Stimulated activated CD4-positive, alpha-beta T cell treated with anti-CD3 and anti-CD28 coated beads, Interleukin-4, amount 100 ng/mL, for 4 hours (primary cell): ENCODE results near the gene KCNJ1.

ENCODE experiments used
- DNase-seq, 2 experiments: peaks; one replicate each; pipeline ENCODE4 v3.0.0-alpha.2; 2020

KCNJ1 gene

DNA sequence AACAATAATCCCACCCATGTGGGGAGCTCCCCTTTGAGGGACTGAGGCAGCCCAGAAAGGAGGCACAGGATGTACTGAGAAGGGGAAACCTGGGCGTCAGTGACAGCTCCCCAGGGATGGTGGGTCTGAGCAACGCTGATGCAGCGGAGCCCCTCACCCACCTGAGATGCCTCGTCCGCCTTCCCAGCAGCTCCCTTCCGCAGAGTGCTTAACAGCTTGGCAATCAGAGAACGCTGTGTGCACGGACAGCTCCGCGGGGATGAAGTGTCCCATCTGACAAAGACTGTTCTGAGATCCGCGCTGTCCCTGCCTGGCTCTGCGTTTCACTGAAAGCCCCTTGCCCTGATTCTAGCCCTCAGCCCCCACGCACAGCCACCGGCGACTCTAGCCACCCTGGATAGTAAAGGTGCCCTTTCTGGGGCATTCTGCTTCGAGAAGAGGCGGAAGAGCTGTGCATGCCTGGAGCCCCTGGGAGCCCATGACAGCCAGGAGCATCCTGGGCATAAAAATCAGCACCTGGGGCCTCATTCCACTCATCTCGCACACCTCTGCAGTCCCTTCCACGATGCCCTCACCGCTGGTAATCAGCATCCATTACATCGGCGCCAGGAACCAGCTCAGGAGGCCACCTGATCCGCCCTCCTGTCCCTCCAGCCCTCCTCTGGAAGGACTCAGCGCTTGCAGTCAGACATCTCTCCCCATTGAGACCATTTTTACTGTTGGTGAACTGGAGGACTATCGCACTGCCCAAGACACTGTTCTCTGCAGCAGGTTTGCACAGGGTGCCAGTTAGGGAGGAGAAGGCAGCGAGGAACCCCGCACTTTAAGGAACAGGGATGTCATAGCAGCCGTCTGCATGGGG, 34.8 kb upstream of the KCNJ1 start:
- no peak for DNase-seq

DNA sequence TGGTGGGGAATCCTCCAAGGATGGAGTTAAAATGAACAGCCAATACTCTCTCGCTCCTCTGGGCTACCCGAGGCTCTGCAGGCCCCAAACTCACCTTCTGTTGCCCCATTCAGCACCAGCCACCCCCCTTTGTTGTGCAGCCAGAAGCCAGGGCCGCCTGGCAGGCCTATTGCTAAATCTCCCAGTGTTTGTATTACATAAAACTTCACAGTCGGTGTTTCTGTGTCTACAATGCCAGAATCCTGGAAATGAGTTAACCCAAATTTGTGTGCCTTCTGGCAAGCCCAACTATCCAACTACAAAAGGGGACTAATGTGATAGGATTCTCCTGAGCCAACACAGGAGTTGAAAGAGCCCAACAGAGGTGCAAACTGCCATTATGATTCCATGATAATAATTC, 33.4 kb upstream of the KCNJ1 start:
- DNase-seq: no peak

DNA sequence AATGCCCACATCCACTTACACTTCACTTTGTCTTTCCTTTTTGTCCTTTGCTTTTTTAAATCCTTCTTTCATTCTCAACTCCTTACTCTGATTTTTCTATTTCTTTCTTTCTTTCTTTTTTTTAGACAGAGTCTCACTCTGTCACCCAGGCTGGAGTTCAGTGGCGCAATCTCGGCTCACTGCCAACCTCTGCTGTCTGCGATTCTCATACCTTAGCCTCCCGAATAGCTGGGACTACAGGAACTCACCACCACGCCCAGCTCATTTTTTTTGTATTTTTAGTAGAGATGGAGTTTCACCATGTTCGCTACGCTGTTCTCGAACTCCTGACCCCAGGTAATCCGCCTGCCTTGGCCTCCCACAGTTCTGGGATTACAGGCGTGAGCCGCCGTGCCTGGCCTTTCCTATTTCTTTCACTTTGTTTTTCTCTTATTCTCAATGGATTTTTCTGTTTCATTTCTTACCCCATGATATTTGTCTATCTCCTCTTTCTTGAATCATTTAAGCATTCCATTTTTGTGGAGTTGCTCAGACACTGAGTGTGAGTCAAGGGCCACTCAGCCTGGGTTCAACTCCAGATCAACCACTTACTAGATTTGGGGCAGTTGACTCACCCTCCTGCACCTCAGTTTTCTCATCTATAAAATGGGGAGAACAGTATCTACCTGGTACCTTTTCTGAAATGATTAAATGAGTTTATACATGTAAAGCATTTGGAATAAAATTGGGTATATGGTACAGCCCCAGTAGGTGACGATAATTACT, 31.7 kb upstream of the KCNJ1 start:
- DNase-seq: no peak

DNA sequence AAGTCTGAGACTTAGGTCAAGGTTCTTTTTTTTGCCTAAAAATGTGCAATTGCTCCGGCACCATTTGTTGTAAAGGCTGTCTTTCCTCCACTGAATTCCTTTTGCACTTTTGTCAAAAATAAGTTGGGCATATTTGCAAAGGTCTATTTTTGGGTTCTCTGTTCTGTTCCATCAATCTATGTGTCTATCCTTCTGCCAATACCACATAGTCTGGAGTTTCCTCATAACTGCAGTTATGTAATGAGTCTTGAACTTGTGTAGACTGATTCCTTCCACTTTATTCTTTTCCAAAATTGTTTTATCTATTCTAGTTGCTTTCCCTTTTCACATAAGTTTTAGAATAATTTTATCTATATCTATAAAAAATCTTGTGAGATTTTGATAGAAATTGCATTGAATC, 30.7 kb upstream of the KCNJ1 start:
- no peak for DNase-seq

GRCh38 chr11:128896356-128896755, 29.3 kb upstream of the KCNJ1 start:
- no peak for DNase-seq

GRCh38 chr11:128895526-128895925, 28.4 kb upstream of the KCNJ1 start:
- DNase-seq: no peak

DNA sequence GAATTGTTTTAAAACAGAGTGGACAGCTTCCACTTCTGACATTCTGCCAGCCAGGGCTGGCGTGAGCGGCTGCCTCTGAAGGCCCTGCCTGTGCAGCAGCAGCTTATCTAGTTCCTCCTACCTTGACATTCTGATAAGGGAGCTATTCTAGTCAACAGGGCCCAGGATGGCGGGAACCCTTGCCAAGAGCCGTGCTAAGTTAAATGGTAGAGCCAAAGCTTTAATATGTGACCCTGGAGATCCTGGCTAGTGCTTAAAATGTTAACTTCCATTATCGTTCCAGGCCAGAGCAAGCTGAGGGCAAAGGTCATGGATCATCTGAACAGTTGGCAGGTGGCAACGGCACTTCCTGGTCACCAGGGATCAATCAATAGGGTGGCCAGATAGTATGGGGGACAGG, 27.6 kb upstream of the KCNJ1 start:
- DNase-seq: no peak

- DNase-seq: no peak
Measured at GRCh38 chr11:128894286-128894681, 27.2 kb upstream of the KCNJ1 start.

DNA sequence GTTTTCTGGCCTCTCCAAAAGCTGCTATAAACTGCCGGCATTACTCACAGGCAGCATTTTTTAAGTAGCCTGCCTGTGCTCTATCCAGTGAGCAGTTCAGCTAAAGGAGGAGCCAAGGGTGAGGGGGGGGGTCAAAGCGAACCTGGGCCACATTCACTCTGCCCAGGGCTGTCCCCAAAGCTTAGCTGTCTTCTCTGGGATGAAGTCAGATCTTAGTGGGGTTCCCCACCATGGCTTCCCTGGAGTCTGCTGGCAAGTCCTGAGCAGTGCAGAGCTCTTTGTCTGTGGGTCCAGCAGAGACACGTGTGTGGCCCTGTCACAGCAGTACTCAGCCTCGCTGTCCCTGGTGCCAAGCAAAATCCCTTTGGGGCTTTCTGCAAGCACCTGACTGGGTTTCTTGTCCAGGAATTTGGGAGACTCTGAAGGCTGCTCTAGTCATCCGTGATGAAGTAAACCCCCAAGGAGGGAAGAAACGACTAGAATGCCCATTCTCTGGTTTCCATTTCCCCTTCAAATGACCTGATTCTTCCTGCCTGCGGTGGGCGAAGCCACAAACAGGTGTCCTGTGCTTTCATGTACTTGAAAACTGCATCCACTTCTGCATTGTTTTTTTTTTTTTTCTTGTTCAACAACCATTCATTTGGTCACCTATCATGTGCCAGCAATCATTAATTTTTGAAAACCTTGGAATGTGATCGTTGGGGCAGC, 26.6 kb upstream of the KCNJ1 start:
- no peak for DNase-seq

- no peak for DNase-seq
Measured at GRCh38 chr11:128892866-128893565, 25.9 kb upstream of the KCNJ1 start.

DNA sequence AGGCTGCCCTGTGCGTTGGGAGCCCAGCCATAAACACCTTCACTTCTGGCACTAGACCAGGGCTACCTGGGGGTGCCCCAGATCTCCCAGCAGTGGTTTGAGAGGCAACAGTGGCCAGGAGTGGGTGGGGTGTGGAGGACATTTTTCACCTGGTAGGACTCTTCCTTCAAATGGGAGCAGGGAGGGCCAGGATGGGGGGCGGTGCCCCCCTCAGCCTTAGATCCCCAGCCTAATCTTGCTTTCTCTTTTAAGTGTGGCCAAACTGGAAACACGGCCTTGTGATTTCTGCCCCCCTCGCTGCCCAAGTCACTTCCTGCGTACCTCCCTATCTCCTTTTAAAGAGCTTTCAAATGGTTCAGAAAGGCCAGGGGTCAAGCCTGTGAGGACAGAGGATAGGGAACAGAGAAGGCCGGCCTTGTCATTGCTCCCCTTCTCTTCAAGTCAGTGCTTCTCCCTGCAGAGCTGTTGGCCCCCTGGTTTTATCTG, 24.9 kb upstream of the KCNJ1 start:
- no peak for DNase-seq

- no peak for DNase-seq
Measured at GRCh38 chr11:128890543-128891368, 23.7 kb upstream of the KCNJ1 start, which contains the start of gene KCNJ5. TSS of gene KCNJ5 (plus strand) at chr11:128891356. CDS start at chr11:128911274, 19,918 bp downstream.

- no peak for DNase-seq
Measured at GRCh38 chr11:128890216-128890542, 23.1 kb upstream of the KCNJ1 start.

DNA sequence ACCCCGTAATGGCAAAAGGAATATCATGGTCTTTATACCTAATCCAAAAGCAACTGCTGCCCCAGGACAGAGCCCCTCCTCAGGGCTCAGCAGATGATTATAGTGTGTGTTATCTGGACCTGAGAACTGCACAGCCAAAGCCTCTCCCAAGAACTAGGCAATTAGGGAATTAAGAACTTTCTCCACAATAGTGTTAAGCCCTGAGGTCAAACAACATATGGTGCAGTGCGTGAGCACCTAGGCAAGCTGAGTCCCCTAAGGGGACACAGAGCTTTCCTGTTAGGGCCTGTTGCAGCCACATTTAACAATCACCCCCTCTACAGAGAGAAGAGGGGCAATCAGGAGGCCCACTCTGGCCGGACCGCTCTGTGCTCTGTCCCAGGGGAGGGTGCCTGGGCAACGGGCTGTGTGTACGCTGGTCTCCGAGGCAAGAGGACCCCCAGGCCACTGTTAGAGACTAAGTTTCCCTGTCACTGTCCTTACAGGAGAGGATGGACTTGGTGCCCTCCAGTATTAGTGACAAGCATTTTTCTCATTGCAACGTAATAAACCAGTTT, 22.6 kb upstream of the KCNJ1 start:
- DNase-seq: no peak

DNA sequence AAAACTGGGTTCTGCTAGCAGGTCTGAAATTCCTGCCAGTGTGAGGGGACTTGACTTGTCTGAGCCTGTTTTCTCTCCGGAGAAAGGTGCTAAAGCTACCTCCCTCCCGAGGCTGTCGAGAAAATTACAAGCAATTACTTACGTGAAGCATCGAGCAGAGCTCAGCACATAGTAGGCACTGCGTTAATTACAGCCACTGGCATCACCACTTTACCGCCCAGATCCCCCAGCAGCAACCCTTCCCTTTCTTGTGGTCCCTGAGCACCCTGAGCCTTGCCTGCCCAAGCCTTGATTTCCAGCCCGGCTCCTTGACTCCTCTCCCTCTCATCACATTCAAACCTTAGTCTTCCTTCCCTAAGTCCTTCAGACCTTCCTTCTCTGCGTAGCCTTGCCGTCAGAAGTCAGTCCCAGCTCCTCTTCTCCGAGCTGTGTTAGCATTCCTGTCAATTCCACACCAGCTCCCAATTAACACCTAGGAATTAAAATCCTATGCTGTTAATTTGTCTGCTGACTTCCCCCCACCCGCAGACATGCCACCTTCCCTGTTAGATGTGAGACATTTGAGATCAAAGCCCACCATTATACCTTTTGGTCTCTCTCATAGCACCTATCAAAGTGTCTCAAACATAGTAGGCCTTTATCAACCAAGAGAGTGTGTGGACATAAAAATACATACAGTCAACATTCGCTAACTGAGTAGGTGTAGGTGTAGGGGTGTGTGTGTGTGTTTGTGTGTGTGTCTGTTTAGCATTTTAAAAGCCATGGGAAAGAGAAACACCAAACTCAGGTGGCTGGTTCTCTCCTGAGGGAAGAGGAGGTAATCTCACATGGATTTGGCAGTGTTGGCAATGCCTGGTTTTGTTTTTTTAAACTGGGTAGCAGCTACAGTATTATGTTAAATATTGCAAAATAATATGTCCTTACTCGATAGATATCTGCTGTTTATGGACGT, 21.2 kb upstream of the KCNJ1 start:
- DNase-seq: no peak

GRCh38 chr11:128886406-128887124, 19.5 kb upstream of the KCNJ1 start:
- no peak for DNase-seq

DNA sequence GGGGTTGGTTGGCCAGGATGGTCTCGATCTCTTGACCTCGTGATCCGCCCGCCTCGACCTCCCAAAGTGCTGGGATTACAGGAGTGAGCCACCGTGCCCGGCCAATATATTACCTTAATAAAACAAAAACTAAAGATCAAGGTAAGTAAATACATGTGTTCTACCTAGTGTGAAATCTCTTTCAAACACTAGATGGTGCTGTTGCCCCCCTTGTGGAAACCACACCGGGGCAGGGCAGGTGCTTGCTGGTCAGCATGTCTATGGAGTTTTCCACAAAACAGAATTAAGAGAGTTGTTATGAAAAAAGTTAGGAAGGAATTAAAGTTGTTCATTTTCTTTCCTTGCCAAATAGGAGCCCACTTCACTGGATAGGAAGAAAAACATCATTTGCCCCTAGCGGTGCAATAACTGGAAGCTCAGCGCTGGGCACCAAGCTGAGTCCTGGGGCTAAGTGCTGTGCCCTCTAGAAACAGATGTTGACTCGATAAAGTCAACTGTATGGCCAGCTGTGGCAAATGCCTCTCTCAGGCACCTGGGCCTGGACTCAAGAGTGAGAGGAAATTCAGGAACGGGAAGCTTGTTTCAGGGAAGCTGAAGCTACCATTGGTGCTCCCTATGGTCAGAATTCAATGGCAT, 17.7 kb upstream of the KCNJ1 start:
- peak; percentile 26 to 41 for DNase-seq

DNA sequence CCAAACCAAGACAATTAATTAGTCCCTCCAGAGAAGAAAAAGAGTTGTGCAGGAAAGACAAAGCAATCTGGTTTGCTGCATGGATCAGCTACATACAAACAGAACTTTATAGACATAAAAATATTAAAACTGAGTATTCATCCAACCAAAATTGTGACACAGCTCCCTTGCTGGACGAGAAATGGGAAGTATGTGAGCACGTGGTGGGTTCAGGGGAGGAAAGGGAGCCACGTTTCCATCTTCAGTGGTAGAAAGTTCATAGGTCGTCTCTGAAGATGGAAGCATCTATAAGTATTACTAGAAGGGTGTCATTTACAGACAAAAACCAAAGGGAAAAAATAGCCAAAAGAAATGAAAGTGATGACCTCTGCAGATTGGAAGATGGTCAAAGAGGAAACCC, 17.0 kb upstream of the KCNJ1 start:
- no peak for DNase-seq

- no peak for DNase-seq
Measured at GRCh38 chr11:128882451-128882850, 15.4 kb upstream of the KCNJ1 start.
